Keratinocyte (primary cell): ENCODE results near the gene ACR. TPM values are rescaled to one million over a fixed set of nuclear protein-coding genes. Genes with fewer than 3 reads are reported as not detected.

Experiments
- polyA plus RNA-seq, 5 experiments: library from polyadenylated mRNA; depleted of rRNA in 3 of 5; stranded (reverse) in 3 of 5; stranded (forward) in 1 of 5; unstranded in 1 of 5; fragments of >200 nt; gene quantifications; 1 replicate in 1 of 5; 2 replicates in 3 of 5; 3 replicates in 1 of 5; pipeline versions ENCODE4 v1.2.1 to v1.2.3, GENCODE V29; 2011 to 2012; ENCODE audit warnings: missing spikeins in 2 of 5, low read depth in 1 of 5, low replicate concordance in 1 of 5
- small RNA-seq, 3 experiments: library from RNA; depleted of rRNA; stranded (forward); fragments of <200 nt; gene quantifications; one replicate each; pipeline ENCODE3, GENCODE V24; 2012; ENCODE audit warnings: low read depth in 3 of 3, low replicate concordance in 1 of 3; ENCODE audit not compliant: insufficient read length in 3 of 3

Gene ACR
- polyA plus RNA-seq, 1 donor (not counting 4 experiments of a cell fraction or from before 2014, with no cell fraction given) = not detected

Small RNA genes lying within 50 kb of the gene (small RNA-seq; reads per million reads assigned to genes)
- gene RNU6-409P = 0 reads per million in 3 experiments

Other genes starting within 250 kb of the ACR start
- gene LMF2, start 230.5 kb upstream of the ACR start, polyA plus RNA-seq = 13.2 to 29.4 TPM (median 22.0 TPM) in 3 replicates
- gene NCAPH2, start 230.0 kb upstream of the ACR start, polyA plus RNA-seq = 11.0 to 16.4 TPM (median 11.4 TPM) in 3 replicates
- 1.9 to 4.3 TPM (median 2.4 TPM) in 3 replicates for gene SCO2, start 212.6 kb upstream of the ACR start, polyA plus RNA-seq
- 25.5 to 121 TPM (median 40.3 TPM) in 3 replicates for gene TYMP, start 208.2 kb upstream of the ACR start, polyA plus RNA-seq
- 0.01 to 0.08 TPM in 2 of 3 replicates, not detected in the other for gene KLHDC7B, start 192.3 kb upstream of the ACR start, polyA plus RNA-seq
- gene SYCE3, start 175.3 kb upstream of the ACR start, polyA plus RNA-seq = 0.17 to 0.36 TPM in 2 of 3 replicates, not detected in the other
- gene CPT1B, start 159.8 kb upstream of the ACR start, polyA plus RNA-seq = 10.2 to 14.6 TPM (median 11.0 TPM) in 3 replicates
- gene CHKB, start 155.4 kb upstream of the ACR start, polyA plus RNA-seq = 39.5 to 54.9 TPM (median 49.0 TPM) in 3 replicates
- gene MAPK8IP2, start 137.4 kb upstream of the ACR start, polyA plus RNA-seq = 0.29 to 1.0 TPM (median 0.31 TPM) in 3 replicates
- 12.1 to 20.8 TPM (median 19.5 TPM) in 3 replicates for gene ARSA, start 110.1 kb upstream of the ACR start, polyA plus RNA-seq
- gene SHANK3, start 65.4 kb upstream of the ACR start, polyA plus RNA-seq = 1.00 to 1.8 TPM (median 1.6 TPM) in 3 replicates
- 29.8 to 38.1 TPM (median 30.7 TPM) in 3 replicates for gene RABL2B, start 45.4 kb downstream of the ACR start, polyA plus RNA-seq